ENCODE results near the gene MYPOP. TPM values are rescaled to one million over a fixed set of nuclear protein-coding genes. Genes with fewer than 3 reads are reported as not detected.

MYPOP gene
- total RNA-seq, 4 donors from 2014 or later = 1.3 to 6.8 (median 2.6) TPM

- ATAC-seq (ENCODE audit: low FRiP score) (no peak), DNase-seq (ENCODE audit: low spot score) (no peak)
- TF ChIP-seq CTCF (IDR thresholded peaks at IDR 0.05) = no peak
Measured at GRCh38 chr19:45879055-45879454, 23.4 kb downstream of the MYPOP start.

GRCh38 chr19:45878043-45878794, 24.2 kb downstream of the MYPOP start:
- ATAC-seq (ENCODE audit: low FRiP score) = no peak
- DNase-seq (ENCODE audit: low spot score) = no peak
- no peak for TF ChIP-seq CTCF (IDR thresholded peaks at IDR 0.05)

- TF ChIP-seq CTCF (IDR thresholded peaks at IDR 0.05) = no peak
- DNase-seq (ENCODE audit: low spot score) = no peak
- ATAC-seq (ENCODE audit: low FRiP score) = no peak
Measured at GRCh38 chr19:45876411-45877197, 25.8 kb downstream of the MYPOP start.

GRCh38 chr19:45876161-45876410, 26.3 kb downstream of the MYPOP start:
- DNase-seq (ENCODE audit: low spot score) (no peak), ATAC-seq (ENCODE audit: low FRiP score) (no peak)
- no peak for TF ChIP-seq CTCF (IDR thresholded peaks at IDR 0.05)

GRCh38 chr19:45874620-45874966, 27.8 kb downstream of the MYPOP start:
- TF ChIP-seq CTCF (IDR thresholded peaks at IDR 0.05) = no peak
- ATAC-seq (ENCODE audit: low FRiP score) (no peak), DNase-seq (ENCODE audit: low spot score) (no peak)

GRCh38 chr19:45873219-45873772, 29.1 kb downstream of the MYPOP start:
- ATAC-seq (ENCODE audit: low FRiP score) = no peak
- DNase-seq (ENCODE audit: low spot score) = no peak
- TF ChIP-seq CTCF (IDR thresholded peaks at IDR 0.05) = no peak

All from omental fat pad (tissue), 4 donors.